ENCODE measurements around the gene SDK2. TPM values are rescaled to one million over a fixed set of nuclear protein-coding genes. Genes with fewer than 3 reads are reported as not detected.
A peak's percentile ranks its signal among the peaks of the same experiment; 100 is the strongest.

SDK2 gene
- total and polyA plus RNA-seq, 7 experiments from 2014 or later, result 0.64 to 14.1 (median 8.2) TPM

- ChIA-PET CTCF (no interaction called here), POLR2A (no interaction called here)
- Mint-ChIP-seq H3K9me3 (peaks cover 0 to 5% (median 0%) of the 10 kb centered on the region in 11 donors), H3K27ac (peak overlapping the region in 1 of 9 donors; percentile 11), H3K36me3 (peaks cover 0 to 4% (median 0%) of the 10 kb centered on the region in 5 donors), H3K4me1 (peaks cover 8 to 56% (median 41%) of the 10 kb centered on the region in 7 donors), H3K27me3 (peaks cover 0 to 3% (median 0%) of the 10 kb centered on the region in 5 donors), H3K4me3 (peak overlapping the region in 1 of 10 donors; percentile 34)
- no peak overlapping the region for H3K4me3 ChIP-seq (ENCODE audit: low read length)
- no peaks in the 10 kb centered on the region for H3K9me3 ChIP-seq (ENCODE audit: control insufficient read depth in 2 of 3, low read length in 3 of 3)
- ATAC-seq (no peak), DNase-seq (no peak)
- no peaks in the 10 kb centered on the region for H3K36me3 ChIP-seq (ENCODE audit: control insufficient read depth in 2 of 3, insufficient read depth in 3 of 3, low read length in 3 of 3)
- H3K4me1 ChIP-seq (ENCODE audit: control insufficient read depth in 2 of 2, insufficient read depth in 2 of 2, low read length in 2 of 2), result peaks cover 0 to 4% of the 10 kb centered on the region in 2 donors
- no peaks in the 10 kb centered on the region for H3K27me3 ChIP-seq (ENCODE audit: control insufficient read depth in 2 of 2, insufficient read depth in 2 of 2, low read length in 2 of 2)
- intact Hi-C loops (cut with micrococcal nuclease), result loop anchor here in 1 of 2 donors (5.0 kb wide), 1 partner anchor 42 kb away; no protein-coding TSS in a partner anchor
- no peak overlapping the region for H3K27ac ChIP-seq (ENCODE audit: low read depth, low read length)
These were observed 93.7 kb downstream of the SDK2 start for GRCh38 chr17:73550556-73550955.

- ChIA-PET CTCF (no interaction called here), POLR2A (no interaction called here)
- Histone ChIP-seq H3K27me3 (ENCODE audit: control insufficient read depth in 2 of 2, insufficient read depth in 2 of 2, low read length in 2 of 2) (no peaks in the 10 kb centered on the region), H3K36me3 (ENCODE audit: control insufficient read depth in 2 of 3, insufficient read depth in 3 of 3, low read length in 3 of 3) (no peaks in the 10 kb centered on the region), H3K9me3 (ENCODE audit: control insufficient read depth in 2 of 3, low read length in 3 of 3) (no peaks in the 10 kb centered on the region), H3K4me1 (ENCODE audit: control insufficient read depth in 2 of 2, insufficient read depth in 2 of 2, low read length in 2 of 2) (peaks cover 0 to 4% of the 10 kb centered on the region in 2 donors), H3K27ac (ENCODE audit: low read depth, low read length) (no peak overlapping the region), H3K4me3 (ENCODE audit: low read length) (no peak overlapping the region)
- Mint-ChIP-seq H3K27ac (peak overlapping the region in 2 of 9 donors; percentile 7 to 88), H3K4me3 (no peak overlapping the region), H3K9me3 (peaks cover 0 to 4% (median 0%) of the 10 kb centered on the region in 11 donors), H3K36me3 (peaks cover 0 to 4% (median 0%) of the 10 kb centered on the region in 5 donors), H3K27me3 (peaks cover 0 to 3% (median 0%) of the 10 kb centered on the region in 5 donors), H3K4me1 (peaks cover 8 to 54% (median 45%) of the 10 kb centered on the region in 7 donors)
- ATAC-seq (no peak), DNase-seq (no peak)
- intact Hi-C loops (cut with micrococcal nuclease), result loop anchor here in 1 of 2 donors (5.0 kb wide), 1 partner anchor 42 kb away; no protein-coding TSS in a partner anchor
These were observed 94.3 kb downstream of the SDK2 start for GRCh38 chr17:73549841-73550430.

- Histone ChIP-seq H3K36me3 (ENCODE audit: control insufficient read depth in 2 of 3, insufficient read depth in 3 of 3, low read length in 3 of 3) (no peaks in the 10 kb centered on the region), H3K27me3 (ENCODE audit: control insufficient read depth in 2 of 2, insufficient read depth in 2 of 2, low read length in 2 of 2) (no peaks in the 10 kb centered on the region), H3K9me3 (ENCODE audit: control insufficient read depth in 2 of 3, low read length in 3 of 3) (no peaks in the 10 kb centered on the region), H3K27ac (ENCODE audit: low read depth, low read length) (no peak overlapping the region), H3K4me1 (ENCODE audit: control insufficient read depth in 2 of 2, insufficient read depth in 2 of 2, low read length in 2 of 2) (peaks cover 0 to 4% of the 10 kb centered on the region in 2 donors), H3K4me3 (ENCODE audit: low read length) (no peak overlapping the region)
- Mint-ChIP-seq H3K27ac (peak overlapping the region in 3 of 9 donors; percentile 51 to 71 (median 66)), H3K9me3 (no peaks in the 10 kb centered on the region), H3K4me1 (peaks cover 8 to 54% (median 42%) of the 10 kb centered on the region in 7 donors), H3K4me3 (no peak overlapping the region), H3K27me3 (peaks cover 0 to 2% (median 0%) of the 10 kb centered on the region in 5 donors), H3K36me3 (peaks cover 0 to 5% (median 0%) of the 10 kb centered on the region in 5 donors)
- ATAC-seq, result no peak
- POLR2A ChIA-PET, result no interaction called here
- CTCF ChIA-PET, result no interaction called here
- intact Hi-C loops (cut with micrococcal nuclease), result no loop called here
- no peak for DNase-seq
These were observed 95.5 kb downstream of the SDK2 start for GRCh38 chr17:73548620-73549311.

GRCh38 chr17:73547790-73548189, 96.5 kb downstream of the SDK2 start:
- POLR2A ChIA-PET, result no interaction called here
- Mint-ChIP-seq H3K27me3 (peaks cover 0 to 2% (median 0%) of the 10 kb centered on the region in 5 donors), H3K9me3 (no peaks in the 10 kb centered on the region), H3K4me1 (peaks cover 8 to 52% (median 42%) of the 10 kb centered on the region in 7 donors), H3K27ac (peak overlapping the region in 4 of 9 donors; percentile 1 to 64 (median 48)), H3K4me3 (no peak overlapping the region), H3K36me3 (peaks cover 0 to 5% (median 0%) of the 10 kb centered on the region in 5 donors)
- ATAC-seq (no peak), DNase-seq (no peak)
- intact Hi-C loops (cut with micrococcal nuclease), result no loop called here
- CTCF ChIA-PET, result no interaction called here
- no peaks in the 10 kb centered on the region for H3K27me3 ChIP-seq (ENCODE audit: control insufficient read depth in 2 of 2, insufficient read depth in 2 of 2, low read length in 2 of 2)
- no peak overlapping the region for H3K4me3 ChIP-seq (ENCODE audit: low read length)
- no peaks in the 10 kb centered on the region for H3K9me3 ChIP-seq (ENCODE audit: control insufficient read depth in 2 of 3, low read length in 3 of 3)
- peaks cover 0 to 3% of the 10 kb centered on the region in 2 donors for H3K4me1 ChIP-seq (ENCODE audit: control insufficient read depth in 2 of 2, insufficient read depth in 2 of 2, low read length in 2 of 2)
- no peaks in the 10 kb centered on the region for H3K36me3 ChIP-seq (ENCODE audit: control insufficient read depth in 2 of 3, insufficient read depth in 3 of 3, low read length in 3 of 3)
- H3K27ac ChIP-seq (ENCODE audit: low read depth, low read length), result no peak overlapping the region

GRCh38 chr17:73546770-73547536, 97.3 kb downstream of the SDK2 start:
- Mint-ChIP-seq H3K4me1 (peaks cover 8 to 44% (median 36%) of the 10 kb centered on the region in 7 donors), H3K4me3 (peak overlapping the region in 5 of 10 donors; percentile 9 to 74 (median 35)), H3K9me3 (no peaks in the 10 kb centered on the region), H3K36me3 (peaks cover 0 to 5% (median 0%) of the 10 kb centered on the region in 5 donors), H3K27me3 (peaks cover 0 to 2% (median 0%) of the 10 kb centered on the region in 5 donors), H3K27ac (peak overlapping the region in 7 of 9 donors; percentile 1 to 88 (median 71))
- Histone ChIP-seq H3K9me3 (ENCODE audit: control insufficient read depth in 2 of 3, low read length in 3 of 3) (no peaks in the 10 kb centered on the region), H3K27me3 (ENCODE audit: control insufficient read depth in 2 of 2, insufficient read depth in 2 of 2, low read length in 2 of 2) (no peaks in the 10 kb centered on the region), H3K4me1 (ENCODE audit: control insufficient read depth in 2 of 2, insufficient read depth in 2 of 2, low read length in 2 of 2) (no peaks in the 10 kb centered on the region), H3K27ac (ENCODE audit: low read depth, low read length) (no peak overlapping the region), H3K36me3 (ENCODE audit: control insufficient read depth in 2 of 3, insufficient read depth in 3 of 3, low read length in 3 of 3) (no peaks in the 10 kb centered on the region), H3K4me3 (ENCODE audit: low read length) (no peak overlapping the region)
- ChIA-PET POLR2A (interaction anchor here (1.2 kb wide), 1 partner anchor 46 kb away, joined by 3 read pairs; no protein-coding TSS in a partner anchor), CTCF (no interaction called here)
- peak in 6 of 9 donors; percentile 20 to 53 (median 45) for DNase-seq
- ATAC-seq, result peak; percentile 88
- intact Hi-C loops (cut with micrococcal nuclease), result no loop called here

- Histone ChIP-seq H3K4me1 (ENCODE audit: control insufficient read depth in 2 of 2, insufficient read depth in 2 of 2, low read length in 2 of 2) (no peaks in the 10 kb centered on the region), H3K27ac (ENCODE audit: low read depth, low read length) (no peak overlapping the region), H3K27me3 (ENCODE audit: control insufficient read depth in 2 of 2, insufficient read depth in 2 of 2, low read length in 2 of 2) (no peaks in the 10 kb centered on the region), H3K4me3 (ENCODE audit: low read length) (no peak overlapping the region), H3K9me3 (ENCODE audit: control insufficient read depth in 2 of 3, low read length in 3 of 3) (no peaks in the 10 kb centered on the region), H3K36me3 (ENCODE audit: control insufficient read depth in 2 of 3, insufficient read depth in 3 of 3, low read length in 3 of 3) (no peaks in the 10 kb centered on the region)
- CTCF ChIA-PET, result no interaction called here
- H3K27ac Mint-ChIP-seq, result peak overlapping the region in 1 of 9 donors; percentile 53
- H3K9me3 Mint-ChIP-seq, result no peaks in the 10 kb centered on the region
- no peak for ATAC-seq
- intact Hi-C loops (cut with micrococcal nuclease), result no loop called here
- peak overlapping the region in 1 of 10 donors; percentile 63 for H3K4me3 Mint-ChIP-seq
- DNase-seq, result no peak
- peaks cover 8 to 37% (median 31%) of the 10 kb centered on the region in 7 donors for H3K4me1 Mint-ChIP-seq
- H3K36me3 Mint-ChIP-seq, result peaks cover 0 to 5% (median 0%) of the 10 kb centered on the region in 5 donors
- POLR2A ChIA-PET, result interaction anchor here (1.2 kb wide), 1 partner anchor 47 kb away, joined by 3 read pairs; no protein-coding TSS in a partner anchor
- peaks cover 0 to 2% (median 0%) of the 10 kb centered on the region in 5 donors for H3K27me3 Mint-ChIP-seq
These were observed 98.1 kb downstream of the SDK2 start for GRCh38 chr17:73546114-73546513.

Measured in naive thymus-derived CD4-positive, alpha-beta T cell (primary cell).